Panc1 (cell line): ENCODE results near the gene EPHB6. TPM values are rescaled to one million over a fixed set of nuclear protein-coding genes. Genes with fewer than 3 reads are reported as not detected.

Experiments used
- ATAC-seq: fragments of 200-7000 bp; cut with Tn5 transposase; 2 replicates; pipeline ENCODE4 v1.9.1; 2020; ENCODE audit warnings: mild to moderate bottlenecking, moderate library complexity
- BruUV-seq: library from RNA; stranded (reverse); fragments of 400-500 nt; replicated peaks from 2 replicates; lab custom pipeline; 2021; lab: Mats Ljungman, UMichigan
- CTCF ChIA-PET: fragments of 300-600 bp; sonication (Branson Sonifier 250); formaldehyde crosslinking; loops from one replicate; lab custom pipeline; 2022; ENCODE audit warnings: antibody characterized with exemption; lab: Charles Lee
- POLR2A ChIA-PET: fragments of 300-600 bp; sonication (Branson Sonifier 250); formaldehyde crosslinking; loops from one replicate; lab custom pipeline; 2022; ENCODE audit warnings: antibody characterized with exemption; lab: Charles Lee
- DNase-seq: peaks from one replicate; pipeline ENCODE4 v3.0.0-alpha.2; 2010; ENCODE audit warnings: low read depth, low spot score
- H3K27ac ChIP-seq: 2 replicates; pipeline ENCODE4 v1.5.1; 2011; ENCODE audit warnings: mild to moderate bottlenecking, low read length, inconsistent platforms
- H3K27me3 ChIP-seq: fragments of 200-500 bp; sonication (Bioruptor generic); 2 replicates; pipeline ENCODE4 v1.6.0; 2014; ENCODE audit warnings: low read length, inconsistent platforms; ENCODE audit not compliant: control insufficient read depth, insufficient read depth
- H3K36me3 ChIP-seq: fragments of 200-500 bp; sonication (Bioruptor generic); 2 replicates; pipeline ENCODE4 v1.5.1; 2014; ENCODE audit warnings: inconsistent platforms, mild to moderate bottlenecking, low read length, moderate library complexity; ENCODE audit not compliant: control insufficient read depth, insufficient read depth
- H3K4me1 ChIP-seq: 2 replicates; pipeline ENCODE4 v1.5.1; 2011; ENCODE audit warnings: inconsistent platforms, mild to moderate bottlenecking, low read length, moderate library complexity; ENCODE audit not compliant: control insufficient read depth, insufficient read depth
- H3K4me3 ChIP-seq, 2 experiments: 2 replicates each; pipeline ENCODE4 v1.5.1; 2011 to 2012; ENCODE audit warnings: low read depth in 2 of 2, low read length in 2 of 2, mild to moderate bottlenecking in 2 of 2, inconsistent platforms in 1 of 2, moderate library complexity in 1 of 2
- H3K9me3 ChIP-seq: fragments of 200-500 bp; sonication (Bioruptor generic); 2 replicates; pipeline ENCODE4 v1.5.1; 2014; ENCODE audit warnings: low read depth, mild to moderate bottlenecking, inconsistent platforms, low read length, moderate library complexity; ENCODE audit not compliant: control insufficient read depth, insufficient read depth
- CTCF ChIP-seq: fragments of 450-650 bp; IDR thresholded peaks from 2 replicates; pipeline ENCODE4 v1.5.1; 2017; ENCODE audit warnings: mild to moderate bottlenecking
- POLR2AphosphoS5 ChIP-seq: IDR thresholded peaks from 2 replicates; pipeline ENCODE4 v1.6.1; 2012; ENCODE audit warnings: mild to moderate bottlenecking, low read depth, low read length, moderate library complexity
- REST ChIP-seq, 2 experiments: IDR thresholded peaks; 2 replicates each; pipeline ENCODE4 v1.6.1; 2011 to 2012; ENCODE audit warnings: low read depth in 2 of 2, control low read depth in 1 of 2, low read length in 1 of 2, mild to moderate bottlenecking in 1 of 2, moderate library complexity in 1 of 2; ENCODE audit not compliant: insufficient read depth in 1 of 2
- SIN3A ChIP-seq: IDR thresholded peaks from 2 replicates; pipeline ENCODE4 v1.6.1; 2012; ENCODE audit warnings: low read depth, mild to moderate bottlenecking, low read length, moderate library complexity, borderline replicate concordance; ENCODE audit not compliant: insufficient read depth
- TCF7L2 ChIP-seq: IDR thresholded peaks from 2 replicates; pipeline ENCODE4 v1.6.1; 2011; ENCODE audit warnings: mild to moderate bottlenecking, low read depth, low read length, inconsistent platforms
- in situ Hi-C: cut with HindIII; loops from 2 replicates; pipeline ENCODE4 v1.10.0; 2016; ENCODE audit warnings: low sequenced_read_pairs, low pct_unique_long_range_greater_than_20kb
- intact Hi-C: fragments of 100-400 bp; cut with micrococcal nuclease; formaldehyde crosslinking; loops from one replicate; pipeline ENCODE4 v1.10.0; 2022; ENCODE audit not compliant: unreplicated experiment
- total RNA-seq: library from RNA; stranded (reverse); gene quantifications from one replicate; pipeline ENCODE4 v1.2.1, GENCODE V29; 2021; ENCODE audit not compliant: unreplicated experiment

Gene EPHB6
- total RNA-seq, 1 experiment from 2014 or later, result 0.54 TPM

GRCh38 chr7:142901426-142902259 is 46.8 kb downstream of the EPHB6 start:
- no TSS peak for BruUV-seq
- H3K27me3 ChIP-seq, result no peaks in the 10 kb centered on the region
- no peaks in the 10 kb centered on the region for H3K4me1 ChIP-seq
- no peak for ATAC-seq
- no peak overlapping the region for H3K4me3 ChIP-seq
- no peak for TF ChIP-seq REST (IDR thresholded peaks at IDR 0.05; ENCODE audit: insufficient read depth in 1 of 2, low read depth in 2 of 2, low read length in 1 of 2)
- no peak for TF ChIP-seq POLR2AphosphoS5
- TF ChIP-seq SIN3A, result no peak
- no peak for TF ChIP-seq TCF7L2
- TF ChIP-seq CTCF, result no peak
- no peak for DNase-seq
- ChIA-PET CTCF (no interaction called here), POLR2A (no interaction called here)
- in situ Hi-C loops (no loop called here), intact Hi-C loops (no loop called here)
- no peak overlapping the region for H3K27ac ChIP-seq
- peaks cover 9% of the 10 kb centered on the region; the same call in 1 of the 2 replicates for H3K9me3 ChIP-seq
- no peaks in the 10 kb centered on the region for H3K36me3 ChIP-seq

- Histone ChIP-seq H3K36me3 (no peaks in the 10 kb centered on the region), H3K9me3 (peaks cover 9% of the 10 kb centered on the region; the same call in 1 of the 2 replicates), H3K4me1 (no peaks in the 10 kb centered on the region), H3K4me3 (no peak overlapping the region), H3K27ac (no peak overlapping the region), H3K27me3 (no peaks in the 10 kb centered on the region)
- TF ChIP-seq POLR2AphosphoS5 (no peak), CTCF (no peak), TCF7L2 (no peak), REST (IDR thresholded peaks at IDR 0.05; ENCODE audit: insufficient read depth in 1 of 2, low read depth in 2 of 2, low read length in 1 of 2) (no peak), SIN3A (no peak)
- intact Hi-C loops, result no loop called here
- ATAC-seq, result no peak
- ChIA-PET POLR2A (interaction anchor here (0.7 kb wide), 1 partner anchor 12 kb away, joined by 3 read pairs; no protein-coding TSS in a partner anchor), CTCF (no interaction called here)
- no peak for DNase-seq
- in situ Hi-C loops, result no loop called here
- BruUV-seq, result no TSS peak
Observed at GRCh38 chr7:142904128-142904527, 49.3 kb downstream of the EPHB6 start.
